B cell (primary cell): Measurements from ENCODE around the gene TESK2. TPM values are rescaled to one million over a fixed set of nuclear protein-coding genes. Genes with fewer than 3 reads are reported as not detected.

Experiments used
- ATAC-seq: fragments of 200-7000 bp; cut with Tn5 transposase; one replicate; pipeline ENCODE4 v1.10.0; 2021; ENCODE audit warnings: low read depth, mild to moderate bottlenecking, moderate number of reproducible peaks, moderate library complexity
- CTCF ChIA-PET: fragments of 350-600 bp; sonication (Branson Sonifier 250); formaldehyde crosslinking; loops from one replicate; lab custom pipeline; 2021; ENCODE audit warnings: antibody characterized with exemption, inconsistent platforms; lab: Charles Lee
- POLR2A ChIA-PET: fragments of 350-600 bp; sonication (Branson Sonifier 250); formaldehyde crosslinking; loops from one replicate; lab custom pipeline; 2021; ENCODE audit warnings: antibody characterized with exemption; lab: Charles Lee
- DNase-seq: peaks from one replicate; pipeline ENCODE4 v3.0.0; 2013
- H2AFZ ChIP-seq: 2 replicates; pipeline ENCODE4 v1.6.1; 2012; ENCODE audit warnings: mild to moderate bottlenecking, low read depth, low read length; ENCODE audit not compliant: insufficient read depth, poor library complexity, severe bottlenecking
- H3K27ac ChIP-seq, 2 donors: 1 replicate in 1 of 2; 2 replicates in 1 of 2; pipeline ENCODE4 v1.5.1; 2012 to 2013; ENCODE audit warnings: low read length in 2 of 2, mild to moderate bottlenecking in 2 of 2, moderate library complexity in 1 of 2
- H3K27me3 ChIP-seq, 4 experiments: fragments of 200-600 bp in 1 of 4; sonication (generic) in 1 of 4; replicated peaks in 1 of 4; 1 replicate in 2 of 4; 2 replicates in 2 of 4; pipeline versions ENCODE4 v1.6.1 to v1.7.0; 2013 to 2016; ENCODE audit warnings: low read length in 3 of 4, mild to moderate bottlenecking in 2 of 4, mixed read lengths in 1 of 4, moderate library complexity in 1 of 4; ENCODE audit not compliant: insufficient read depth in 4 of 4, control insufficient read depth in 3 of 4; ENCODE audit errors: control extremely low read depth in 1 of 4
- H3K36me3 ChIP-seq, 2 experiments: replicated peaks in 1 of 2; 1 replicate in 1 of 2; 2 replicates in 1 of 2; pipeline versions ENCODE4 v1.6.1 to v1.7.1; 2013; ENCODE audit warnings: low read length in 1 of 2; ENCODE audit not compliant: insufficient read depth in 2 of 2, control insufficient read depth in 1 of 2; ENCODE audit errors: control extremely low read depth in 1 of 2, extremely low read depth in 1 of 2
- H3K4me1 ChIP-seq, 2 donors: fragments of 200-600 bp in 1 of 2; sonication (generic) in 1 of 2; 1 replicate in 1 of 2; 2 replicates in 1 of 2; pipeline versions ENCODE4 v1.5.1 to v1.6.1; 2013 to 2017; ENCODE audit warnings: low read length in 2 of 2; ENCODE audit not compliant: control insufficient read depth in 2 of 2, insufficient read depth in 2 of 2
- H3K4me2 ChIP-seq: replicated peaks from 2 replicates; pipeline ENCODE3; 2012; ENCODE audit warnings: mild to moderate bottlenecking, low read depth, low read length; ENCODE audit not compliant: poor library complexity, severe bottlenecking
- H3K4me3 ChIP-seq, 5 experiments: fragments of 200-600 bp in 1 of 5; sonication (generic) in 1 of 5; 1 replicate in 3 of 5; 2 replicates in 2 of 5; pipeline versions ENCODE4 v1.5.1 to v1.7.0; 2011 to 2016; ENCODE audit warnings: low read length in 4 of 5, mild to moderate bottlenecking in 4 of 5, low read depth in 2 of 5, control low read depth in 1 of 5, moderate library complexity in 1 of 5; ENCODE audit not compliant: insufficient read depth in 1 of 5; ENCODE audit errors: control extremely low read depth in 1 of 5, extremely low read depth in 1 of 5
- H3K79me2 ChIP-seq: fragments of 200-600 bp; sonication (generic); one replicate; pipeline ENCODE4 v1.6.0; 2016; ENCODE audit warnings: low read length; ENCODE audit not compliant: control insufficient read depth, insufficient read depth
- H3K9ac ChIP-seq: fragments of 200-600 bp; sonication (generic); 2 replicates; pipeline ENCODE4 v1.6.1; 2017; ENCODE audit warnings: mild to moderate bottlenecking, low read length, moderate library complexity
- H3K9me3 ChIP-seq, 3 donors: one replicate each; pipeline versions ENCODE4 v1.6.1 to v1.7.1; 2013; ENCODE audit warnings: low read length in 2 of 3; ENCODE audit not compliant: control insufficient read depth in 2 of 3, insufficient read depth in 1 of 3; ENCODE audit errors: control extremely low read depth in 1 of 3
- H4K20me1 ChIP-seq: 2 replicates; pipeline ENCODE4 v1.6.0; 2012; ENCODE audit warnings: mild to moderate bottlenecking, low read length; ENCODE audit not compliant: insufficient read depth, control insufficient read depth, poor library complexity, severe bottlenecking
- H3K27ac Mint-ChIP-seq: one replicate; pipeline ENCODE4 v1.8.0; 2021; ENCODE audit warnings: mixed read lengths
- H3K27me3 Mint-ChIP-seq: one replicate; pipeline ENCODE4 v1.8.0; 2021; ENCODE audit warnings: mixed read lengths
- H3K4me1 Mint-ChIP-seq: one replicate; pipeline ENCODE4 v1.8.0; 2021; ENCODE audit warnings: mixed read lengths
- H3K4me3 Mint-ChIP-seq: one replicate; pipeline ENCODE4 v1.8.0; 2021; ENCODE audit warnings: mixed read lengths
- H3K9me3 Mint-ChIP-seq: one replicate; pipeline ENCODE4 v1.8.0; 2022; ENCODE audit warnings: mixed read lengths; ENCODE audit not compliant: insufficient read depth
- CTCF ChIP-seq: fragments of 200-600 bp; IDR thresholded peaks from one replicate; pipeline ENCODE4 v1.8.0; 2022; ENCODE audit warnings: antibody characterized with exemption, mild to moderate bottlenecking
- EZH2 ChIP-seq: IDR thresholded peaks from 2 replicates; pipeline ENCODE4 v1.6.1; 2012; ENCODE audit warnings: borderline replicate concordance, low read depth, mild to moderate bottlenecking, moderate library complexity, low read length; ENCODE audit not compliant: insufficient read depth, poor library complexity, severe bottlenecking
- WGBS: methylation state at CpG from one replicate; pipeline ENCODE4 v1.1.5; 2013; ENCODE audit warnings: missing lambda C conversion rate; ENCODE audit not compliant: insufficient coverage; 5-methylcytosine and 5-hydroxymethylcytosine counted together
- intact Hi-C: fragments of 100-400 bp; cut with micrococcal nuclease; formaldehyde crosslinking; loops from one replicate; pipeline ENCODE4 v1.10.0; 2022
- polyA plus RNA-seq: library from polyadenylated mRNA; depleted of rRNA; stranded (reverse); fragments of >200 nt; gene quantifications from 2 replicates; pipeline ENCODE4 v1.2.3, GENCODE V29; 2012
- total RNA-seq, 2 donors: library from RNA; stranded (reverse); fragments of 120-200 nt in 1 of 2; gene quantifications; 1 replicate in 1 of 2; 2 replicates in 1 of 2; pipeline versions ENCODE4 v1.2.3 to v1.2.4, GENCODE V29; 2013 to 2022

TESK2 gene
- total and polyA plus RNA-seq, 2 donors (not counting 1 experiment from before 2014, with no cell fraction given) = 21.7 to 27.0 TPM

- Histone ChIP-seq H3K9me3 (no peaks in the 10 kb centered on the region), H3K27me3 (no peaks in the 10 kb centered on the region), H4K20me1 (no peaks in the 10 kb centered on the region), H3K36me3 (no peaks in the 10 kb centered on the region), H3K27ac (no peak overlapping the region), H3K9ac (no peak overlapping the region), H3K4me2 (no peak overlapping the region), H3K4me1 (peaks cover 4 to 9% of the 10 kb centered on the region in 2 donors), H2AFZ (no peak overlapping the region), H3K4me3 (no peak overlapping the region), H3K79me2 (no peaks in the 10 kb centered on the region)
- DNase-seq (no peak), ATAC-seq (no peak)
- Mint-ChIP-seq H3K27me3 (no peaks in the 10 kb centered on the region), H3K27ac (no peak overlapping the region), H3K4me1 (peaks cover 13% of the 10 kb centered on the region), H3K4me3 (no peak overlapping the region), H3K9me3 (no peaks in the 10 kb centered on the region)
- 100% methylated on average over 1 of the region's 6 CpGs for WGBS
- intact Hi-C loops = no loop called here
- ChIA-PET POLR2A (no interaction called here), CTCF (interaction anchor here (2.2 to 2.5 kb wide), 2 partner anchors 19 to 114 kb away, joined by 5 to 11 read pairs; no protein-coding TSS in a partner anchor)
- TF ChIP-seq CTCF (no peak), EZH2 (no peak)
These were observed 111.4 kb downstream of the TESK2 start for GRCh38 chr1:45379524-45379923.

- Mint-ChIP-seq H3K9me3 (no peaks in the 10 kb centered on the region), H3K4me1 (peaks cover 24% of the 10 kb centered on the region), H3K27ac (no peak overlapping the region), H3K27me3 (no peaks in the 10 kb centered on the region), H3K4me3 (no peak overlapping the region)
- intact Hi-C loops = no loop called here
- Histone ChIP-seq H3K9ac (no peak overlapping the region), H3K4me3 (no peak overlapping the region), H2AFZ (no peak overlapping the region), H4K20me1 (no peaks in the 10 kb centered on the region), H3K9me3 (no peaks in the 10 kb centered on the region), H3K27ac (no peak overlapping the region), H3K4me2 (no peak overlapping the region), H3K36me3 (no peaks in the 10 kb centered on the region), H3K27me3 (no peaks in the 10 kb centered on the region), H3K4me1 (peaks cover 13 to 20% of the 10 kb centered on the region in 2 donors), H3K79me2 (no peaks in the 10 kb centered on the region)
- TF ChIP-seq EZH2 (no peak), CTCF (no peak)
- ATAC-seq (no peak), DNase-seq (no peak)
- ChIA-PET CTCF (interaction anchor here (0.6 to 2.5 kb wide), 4 partner anchors 17 to 134 kb away, joined by 3 to 11 read pairs (median 4); no protein-coding TSS in a partner anchor), POLR2A (no interaction called here)
These were observed 112.8 kb downstream of the TESK2 start for GRCh38 chr1:45378184-45378583.
